Esophagus muscularis mucosa (tissue), 4 donors: ENCODE results near the gene MESP2. TPM values are rescaled to one million over a fixed set of nuclear protein-coding genes. Genes with fewer than 3 reads are reported as not detected.
"Not testable (repeated sequence)": the region's sequence is repeated elsewhere in the genome, so short reads cannot be mapped to it uniquely, and the experiment has no call there.

ENCODE experiments used
- DNase-seq: peaks from one replicate; pipeline ENCODE4 v3.0.0-alpha.2; 2017; ENCODE audit errors: extremely low spot score
- H3K27ac ChIP-seq, 4 donors: fragments of 200-600 bp; sonication (generic); replicated peaks in 1 of 4; 1 replicate in 3 of 4; 2 replicates in 1 of 4; pipeline ENCODE4 v1.5.1; 2016 to 2019; ENCODE audit warnings: mild to moderate bottlenecking in 1 of 4
- H3K27me3 ChIP-seq, 4 donors: fragments of 200-600 bp; sonication (generic); one replicate each; pipeline versions ENCODE4 v1.5.1 to v1.6.0; 2016 to 2019
- H3K36me3 ChIP-seq, 4 donors: fragments of 200-600 bp; sonication (generic); one replicate each; pipeline ENCODE4 v1.5.1; 2016 to 2019
- H3K4me1 ChIP-seq, 4 donors: fragments of 200-600 bp; sonication (generic); one replicate each; pipeline ENCODE4 v1.5.1; 2016 to 2019
- H3K4me3 ChIP-seq, 4 donors: fragments of 200-600 bp; sonication (generic); 1 replicate in 2 of 4; 2 replicates in 2 of 4; pipeline ENCODE4 v1.5.1; 2016 to 2019; ENCODE audit warnings: mild to moderate bottlenecking in 4 of 4, moderate library complexity in 1 of 4
- H3K9me3 ChIP-seq, 4 donors: fragments of 200-600 bp; sonication (generic); 1 replicate in 3 of 4; 2 replicates in 1 of 4; pipeline ENCODE4 v1.5.1; 2016 to 2019
- CTCF ChIP-seq, 3 experiments: fragments of 200-600 bp in 2 of 3; fragments of 450-650 bp in 1 of 3; sonication (generic) in 2 of 3; IDR thresholded peaks; one replicate each; pipeline ENCODE4 v1.5.1; 2017 to 2019; ENCODE audit warnings: antibody characterized with exemption in 3 of 3, mild to moderate bottlenecking in 2 of 3, moderate library complexity in 1 of 3
- EP300 ChIP-seq: sonication (generic); formaldehyde crosslinking; IDR thresholded peaks from one replicate; pipeline ENCODE4 v1.6.1; 2017; ENCODE audit warnings: antibody characterized with exemption
- POLR2A ChIP-seq: fragments of 450-650 bp; IDR thresholded peaks from one replicate; pipeline ENCODE4 v1.6.1; 2017; ENCODE audit warnings: antibody characterized with exemption, moderate library complexity, mild to moderate bottlenecking, low read depth
- POLR2AphosphoS5 ChIP-seq, 2 donors: sonication (generic); formaldehyde crosslinking; IDR thresholded peaks; one replicate each; pipeline ENCODE4 v1.6.1; 2017; ENCODE audit warnings: antibody characterized with exemption in 2 of 2
- WGBS: methylation state at CpG from one replicate; pipeline ENCODE4 v1.1.5; 2018; 5-methylcytosine and 5-hydroxymethylcytosine counted together
- intact Hi-C: fragments of 100-400 bp; cut with DNase I; formaldehyde crosslinking; loops from one replicate; pipeline ENCODE4 v1.15.1; 2023
- total RNA-seq, 4 donors: library from RNA; depleted of rRNA; stranded (reverse); fragments of >200 nt; gene quantifications; one replicate each; pipeline versions ENCODE4 v1.1.0 to v1.2.1, GENCODE V29; 2016

The MESP2 gene
- total RNA-seq, 4 donors from 2014 or later: not detected

- Histone ChIP-seq H3K9me3 (peaks cover 0 to under 1% (median 0%) of the 10 kb centered on the region in 4 donors), H3K27me3 (no peaks in the 10 kb centered on the region), H3K36me3 (no peaks in the 10 kb centered on the region), H3K27ac (no peak overlapping the region), H3K4me3 (no peak overlapping the region), H3K4me1 (peaks cover 0 to under 1% (median under 1%) of the 10 kb centered on the region in 4 donors)
- intact Hi-C loops: no loop called here
- 80% methylated on average over 15 of the region's 15 CpGs for whole genome bisulfite sequencing
- DNase-seq: no peak
- no peak for TF ChIP-seq CTCF (IDR thresholded peaks at IDR 0.05)
- TF ChIP-seq EP300: no peak
- no peak for TF ChIP-seq POLR2A
- no peak for TF ChIP-seq POLR2AphosphoS5 (IDR thresholded peaks at IDR 0.05)
Measured at GRCh38 chr15:89781891-89782618, 5.9 kb downstream of the MESP2 start.

- WGBS: 91% methylated on average over 9 of the region's 9 CpGs
- H3K4me3 ChIP-seq, DNase-seq, H3K9me3 ChIP-seq, H3K4me1 ChIP-seq, H3K27me3 ChIP-seq, H3K27ac ChIP-seq, H3K36me3 ChIP-seq, intact Hi-C loops: not testable (repeated sequence)
Measured at GRCh38 chr15:89782619-89782950, 6.5 kb downstream of the MESP2 start.

GRCh38 chr15:89783111-89783860, 7.2 kb downstream of the MESP2 start:
- Histone ChIP-seq H3K27me3 (no peaks in the 10 kb centered on the region), H3K27ac (no peak overlapping the region), H3K4me3 (no peak overlapping the region), H3K36me3 (no peaks in the 10 kb centered on the region), H3K9me3 (peaks cover 0 to 10% (median 5%) of the 10 kb centered on the region in 4 donors), H3K4me1 (no peaks in the 10 kb centered on the region)
- no peak for TF ChIP-seq CTCF (IDR thresholded peaks at IDR 0.05)
- no peak for DNase-seq
- 91% methylated on average over 7 of the region's 14 CpGs for WGBS
- intact Hi-C loops: no loop called here

- TF ChIP-seq POLR2AphosphoS5 (IDR thresholded peaks at IDR 0.05) (no peak), POLR2A (no peak), EP300 (no peak), CTCF (IDR thresholded peaks at IDR 0.05) (no peak)
- H3K4me3 ChIP-seq: no peak overlapping the region
- H3K27me3 ChIP-seq: no peaks in the 10 kb centered on the region
- no peaks in the 10 kb centered on the region for H3K4me1 ChIP-seq
- intact Hi-C loops: no loop called here
- DNase-seq: no peak
- no peak overlapping the region for H3K27ac ChIP-seq
- H3K9me3 ChIP-seq: peaks cover 0 to 14% (median 5%) of the 10 kb centered on the region in 4 donors
- 90% methylated on average over 12 of the region's 15 CpGs for WGBS
- H3K36me3 ChIP-seq: no peaks in the 10 kb centered on the region
Measured at GRCh38 chr15:89783861-89784685, 7.9 kb downstream of the MESP2 start.

- Histone ChIP-seq H3K4me1 (no peaks in the 10 kb centered on the region), H3K4me3 (no peak overlapping the region), H3K36me3 (no peaks in the 10 kb centered on the region), H3K9me3 (peaks cover 0 to 14% (median 5%) of the 10 kb centered on the region in 4 donors), H3K27ac (no peak overlapping the region), H3K27me3 (no peaks in the 10 kb centered on the region)
- TF ChIP-seq POLR2AphosphoS5 (IDR thresholded peaks at IDR 0.05): no peak
- no peak for TF ChIP-seq POLR2A
- no peak for TF ChIP-seq EP300
- TF ChIP-seq CTCF (IDR thresholded peaks at IDR 0.05): no peak
- DNase-seq: no peak
- intact Hi-C loops: no loop called here
- 77% methylated on average over 4 of the region's 7 CpGs for WGBS
Measured at GRCh38 chr15:89784686-89784960, 8.5 kb downstream of the MESP2 start.
